Raji (cell line): Measurements from ENCODE around the gene AFF2.

ENCODE experiments used
- POLR2A ChIP-seq: IDR thresholded peaks from 2 replicates; pipeline ENCODE4 v1.6.1; 2011; ENCODE audit warnings: low read depth, low read length, control low read depth; ENCODE audit not compliant: insufficient read depth

Gene AFF2

DNA sequence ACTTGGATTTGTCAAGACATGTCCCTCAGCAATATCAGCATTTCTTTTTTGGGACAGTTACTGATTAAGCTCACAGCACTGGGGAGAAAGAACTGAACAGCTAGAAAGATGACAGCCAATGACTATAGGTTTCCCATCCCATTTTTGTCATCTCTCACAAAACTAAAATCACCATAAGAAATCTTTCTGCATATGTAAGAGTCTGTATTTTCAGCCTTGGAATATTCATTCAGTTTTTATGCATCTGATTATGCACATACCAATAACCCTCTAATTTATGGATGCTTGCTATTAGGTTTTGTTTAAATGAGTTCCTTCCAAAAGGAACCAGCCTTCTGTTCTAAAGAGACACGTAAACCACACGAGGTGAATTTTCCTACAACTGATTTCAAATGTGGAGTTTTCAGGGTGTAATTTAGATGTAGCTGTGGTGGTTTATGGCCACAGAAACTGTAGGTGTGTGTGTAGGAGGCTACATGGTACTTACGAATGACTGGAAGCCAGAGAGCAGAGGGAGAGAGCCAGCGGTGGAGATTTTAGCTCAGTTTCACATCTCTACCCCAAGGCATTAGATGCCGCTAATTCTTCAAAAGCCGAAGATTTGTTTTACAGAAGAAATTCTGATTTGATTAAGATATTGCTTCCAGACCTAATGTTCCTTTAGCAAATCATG is 55.3 kb downstream of the AFF2 start:
- no peak for TF ChIP-seq POLR2A

DNA sequence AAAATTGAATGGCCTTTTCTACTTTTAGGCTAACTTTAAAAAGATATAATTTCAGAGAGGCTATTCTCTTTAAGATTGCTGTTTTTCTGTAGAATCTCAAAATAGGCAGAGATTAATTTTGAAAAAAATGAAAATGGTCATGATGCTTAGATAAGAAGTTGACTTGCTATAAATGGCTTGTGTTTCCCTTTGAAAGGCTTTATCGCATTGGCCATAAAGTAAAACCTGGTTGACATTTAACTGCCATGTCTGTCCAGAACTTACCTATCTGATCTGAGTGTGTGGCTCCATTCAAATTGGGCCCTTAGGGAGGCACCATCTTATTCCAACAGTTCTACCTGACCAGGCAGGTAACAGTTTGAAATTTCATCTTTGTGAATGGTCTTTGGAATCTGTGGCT is 56.1 kb downstream of the AFF2 start:
- TF ChIP-seq POLR2A, result no peak

DNA sequence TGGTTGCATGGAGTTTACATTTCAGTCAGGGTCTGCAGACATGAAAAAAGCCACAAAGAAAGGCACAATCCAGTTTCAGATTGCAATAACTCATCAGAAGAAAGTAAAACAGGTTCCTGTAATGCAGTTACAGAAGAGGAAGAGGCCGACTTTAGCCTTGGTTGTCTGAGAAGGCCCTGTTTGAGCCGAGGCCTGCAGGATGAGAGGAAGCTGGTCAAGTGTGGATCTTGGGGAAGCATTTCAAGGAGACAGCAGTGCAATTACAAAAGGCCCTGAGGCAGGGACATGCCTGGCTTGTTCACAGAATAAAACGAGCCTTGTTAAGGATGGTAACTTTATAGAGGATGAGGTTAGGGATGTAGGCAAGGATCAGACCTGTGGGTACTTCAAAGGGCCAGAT is 62.4 kb downstream of the AFF2 start:
- TF ChIP-seq POLR2A, result no peak

DNA sequence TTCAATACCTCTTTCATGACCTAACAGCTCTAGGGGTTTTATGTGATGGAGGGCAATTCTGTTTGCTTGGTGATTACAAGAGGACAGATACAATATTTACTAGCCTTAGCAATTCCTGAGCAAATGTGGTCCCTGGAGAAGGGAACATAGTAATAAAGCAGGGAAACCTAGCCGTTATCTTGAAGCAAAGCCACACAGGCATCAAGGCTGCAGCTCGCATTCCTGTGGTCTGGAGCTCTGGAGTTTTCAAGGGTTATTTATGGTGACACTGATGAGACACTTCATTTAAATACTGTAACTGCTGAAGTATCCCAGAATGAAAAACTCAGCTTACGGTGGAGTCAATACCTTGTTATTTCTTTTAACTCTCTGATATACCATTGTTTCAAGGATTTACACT is 66.8 kb downstream of the AFF2 start:
- no peak for TF ChIP-seq POLR2A

DNA sequence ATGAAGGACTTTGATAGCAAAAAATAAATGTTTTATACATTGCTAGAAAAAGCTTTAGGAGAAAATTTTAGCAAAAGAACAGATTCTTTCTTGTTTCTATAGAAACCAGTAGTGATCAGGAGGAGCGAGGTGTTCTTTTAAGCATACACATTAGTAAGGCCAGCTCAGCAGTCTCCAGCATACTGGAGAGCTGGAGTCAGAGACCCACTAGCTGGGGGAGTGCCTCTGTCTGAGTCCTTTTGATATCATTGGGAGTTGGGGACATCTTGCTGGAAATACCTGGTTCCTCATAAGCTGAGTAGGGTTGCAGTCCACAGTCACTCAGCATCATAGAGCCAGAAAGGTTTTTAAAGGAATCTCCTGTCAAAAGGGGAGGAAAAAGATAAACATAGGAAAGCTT is 67.4 kb downstream of the AFF2 start:
- TF ChIP-seq POLR2A, result no peak

DNA sequence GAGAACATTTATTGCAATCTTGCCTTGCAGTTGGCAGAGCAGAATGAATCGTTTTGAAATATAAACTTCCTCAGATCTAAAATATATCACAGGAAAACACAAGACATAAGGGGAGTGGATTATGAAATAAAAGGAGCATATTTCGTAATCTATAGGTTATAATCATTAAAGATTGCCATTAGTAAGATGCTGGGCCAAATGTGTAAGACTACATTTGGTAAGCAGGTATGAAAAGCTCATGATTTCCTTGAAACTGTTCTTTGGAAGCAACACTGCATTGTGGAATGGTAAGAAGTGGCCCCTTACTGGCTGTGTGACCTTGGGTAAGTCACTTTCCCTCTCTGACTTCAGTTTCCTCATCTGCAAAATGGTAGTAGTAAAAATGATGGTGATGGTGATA is 68.3 kb downstream of the AFF2 start:
- TF ChIP-seq POLR2A, result no peak

- no peak for TF ChIP-seq POLR2A
Observed at GRCh38 chrX:148572337-148572736, 71.9 kb downstream of the AFF2 start.

GRCh38 chrX:148573119-148573518 is 72.7 kb downstream of the AFF2 start:
- no peak for TF ChIP-seq POLR2A

- no peak for TF ChIP-seq POLR2A
Observed at GRCh38 chrX:148574237-148574973, 74.0 kb downstream of the AFF2 start.

GRCh38 chrX:148576396-148576795 is 76.0 kb downstream of the AFF2 start:
- TF ChIP-seq POLR2A, result no peak

DNA sequence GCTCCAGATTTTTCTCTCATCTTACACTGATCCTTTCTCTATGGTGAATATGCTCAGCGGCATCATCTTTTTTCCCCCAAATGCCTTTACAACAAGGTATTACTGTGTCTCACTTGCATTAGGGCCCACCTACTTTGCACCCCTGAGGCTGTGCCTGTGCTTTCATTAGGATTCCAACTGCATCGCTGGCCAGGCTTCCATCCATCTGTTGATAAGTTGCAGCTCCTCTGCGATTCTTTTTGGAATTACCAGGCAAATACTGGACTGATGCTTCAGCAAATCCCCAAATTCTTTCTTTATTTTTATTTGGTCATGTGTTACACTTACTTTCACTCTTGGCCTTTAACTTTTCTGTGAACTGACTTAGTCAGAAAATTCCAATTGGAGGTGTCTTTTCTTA is 77.3 kb downstream of the AFF2 start:
- TF ChIP-seq POLR2A, result no peak

DNA sequence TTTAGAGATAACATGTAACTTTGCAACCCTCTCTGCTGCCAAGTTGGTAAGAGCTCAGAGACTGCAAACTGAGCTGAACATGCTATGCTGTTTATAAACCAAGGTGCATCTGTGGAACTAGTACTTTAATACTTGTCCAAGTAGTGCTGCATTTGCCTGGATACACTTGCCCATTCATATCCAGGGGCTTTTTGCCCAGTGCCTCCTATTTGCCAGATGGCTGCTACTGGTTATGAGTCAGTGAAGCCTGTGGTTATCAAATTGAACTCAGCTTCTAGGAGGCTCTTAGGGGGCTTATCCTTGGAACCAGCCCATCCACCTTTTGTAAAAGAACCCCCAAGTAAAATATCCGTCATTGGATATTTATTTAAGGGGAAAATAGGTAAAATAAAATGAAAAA is 79.6 kb downstream of the AFF2 start:
- no peak for TF ChIP-seq POLR2A

GRCh38 chrX:148582353-148582752 is 81.9 kb downstream of the AFF2 start:
- no peak for TF ChIP-seq POLR2A

GRCh38 chrX:148588649-148589310 is 88.4 kb downstream of the AFF2 start:
- TF ChIP-seq POLR2A, result no peak

DNA sequence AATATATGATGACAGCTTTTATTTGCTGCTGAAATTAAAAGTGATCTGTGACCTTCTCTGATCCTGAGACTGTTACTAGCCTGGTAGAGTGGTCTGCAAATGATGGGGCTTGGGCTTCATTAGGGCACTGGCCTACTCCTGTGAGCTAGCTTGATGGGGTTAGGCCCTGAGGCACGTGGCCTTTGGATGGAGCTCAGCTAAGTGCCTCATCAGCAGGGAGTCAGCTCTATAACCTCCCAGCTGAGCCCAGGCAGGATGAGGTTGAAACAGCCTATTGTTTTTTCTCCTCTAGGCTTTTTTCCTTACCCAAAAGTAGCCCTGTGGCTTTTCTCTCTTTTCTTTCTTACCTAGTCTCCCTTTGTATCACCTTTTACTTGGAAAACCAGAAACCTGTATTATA is 92.2 kb downstream of the AFF2 start:
- TF ChIP-seq POLR2A, result no peak

DNA sequence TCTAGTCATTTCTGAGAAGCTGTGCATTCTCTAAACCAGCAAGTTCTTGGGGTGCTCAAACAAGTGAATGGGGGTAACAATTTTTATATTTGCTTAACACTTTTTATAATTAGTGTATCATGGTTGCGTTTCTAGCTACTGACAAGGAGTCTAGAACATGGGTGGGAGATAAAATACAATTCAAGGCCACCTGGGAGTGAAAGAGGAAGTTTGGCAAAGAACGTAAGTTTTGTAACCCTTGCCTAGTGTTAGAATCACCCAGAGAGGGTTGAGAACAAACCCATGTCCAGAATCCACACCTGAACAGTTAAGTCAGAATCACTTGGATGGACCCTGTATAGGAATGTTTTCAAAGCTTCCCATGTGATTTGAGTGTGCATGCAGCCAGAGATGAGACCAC is 92.7 kb downstream of the AFF2 start:
- no peak for TF ChIP-seq POLR2A
